ENCODE measurements around the gene ETFBKMT.

DNA sequence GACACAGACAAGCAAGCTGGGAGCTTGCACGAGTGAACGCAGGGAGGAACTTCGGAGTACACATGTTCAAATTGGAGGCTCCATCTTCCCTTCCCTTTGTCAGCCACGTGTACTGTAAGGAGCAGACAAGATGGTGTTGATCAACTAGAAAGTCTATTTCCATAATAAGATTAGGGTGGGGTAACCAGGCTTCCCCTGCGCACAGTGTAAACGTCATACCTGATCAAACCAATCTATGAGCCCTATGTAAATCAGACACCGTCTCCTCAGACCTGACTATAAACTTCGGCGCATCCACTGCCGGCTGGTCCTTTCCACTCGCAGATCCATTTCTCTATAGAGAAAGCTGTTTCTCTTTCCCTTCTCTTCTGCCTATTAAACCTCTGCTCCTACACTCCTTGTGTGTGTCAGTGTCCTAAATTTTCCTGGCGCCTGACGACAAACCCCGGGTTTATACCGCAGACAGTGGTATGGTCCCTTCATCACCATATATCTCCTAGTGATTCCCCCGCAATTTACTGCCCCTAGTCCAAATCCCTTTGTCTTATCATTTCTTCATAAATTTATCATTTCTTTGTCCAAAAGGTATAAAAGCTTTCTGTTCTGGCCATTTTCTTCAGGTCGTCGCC, 7.5 kb upstream of the ETFBKMT start:
- TF ChIP-seq EZH2 (IDR thresholded peaks at IDR 0.05; ENCODE audit: insufficient read depth, low read length), result no peak
- TF ChIP-seq, protein P1, sequence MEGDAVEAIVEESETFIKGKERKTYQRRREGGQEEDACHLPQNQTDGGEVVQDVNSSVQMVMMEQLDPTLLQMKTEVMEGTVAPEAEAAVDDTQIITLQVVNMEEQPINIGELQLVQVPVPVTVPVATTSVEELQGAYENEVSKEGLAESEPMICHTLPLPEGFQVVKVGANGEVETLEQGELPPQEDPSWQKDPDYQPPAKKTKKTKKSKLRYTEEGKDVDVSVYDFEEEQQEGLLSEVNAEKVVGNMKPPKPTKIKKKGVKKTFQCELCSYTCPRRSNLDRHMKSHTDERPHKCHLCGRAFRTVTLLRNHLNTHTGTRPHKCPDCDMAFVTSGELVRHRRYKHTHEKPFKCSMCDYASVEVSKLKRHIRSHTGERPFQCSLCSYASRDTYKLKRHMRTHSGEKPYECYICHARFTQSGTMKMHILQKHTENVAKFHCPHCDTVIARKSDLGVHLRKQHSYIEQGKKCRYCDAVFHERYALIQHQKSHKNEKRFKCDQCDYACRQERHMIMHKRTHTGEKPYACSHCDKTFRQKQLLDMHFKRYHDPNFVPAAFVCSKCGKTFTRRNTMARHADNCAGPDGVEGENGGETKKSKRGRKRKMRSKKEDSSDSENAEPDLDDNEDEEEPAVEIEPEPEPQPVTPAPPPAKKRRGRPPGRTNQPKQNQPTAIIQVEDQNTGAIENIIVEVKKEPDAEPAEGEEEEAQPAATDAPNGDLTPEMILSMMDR (IDR thresholded peaks at IDR 0.05; ENCODE audit: insufficient read depth, low read depth, low read length), result no peak

Data from astrocyte (in vitro differentiated cells and primary cell).